NCI-H1436 treated with DMSO at 0.1 percent for 48 hours (cell line): ENCODE measurements around the gene ABCC6.

Experiments
- DNase-seq: peaks from one replicate; lab custom pipeline; 2025; lab: John Stamatoyannopoulos, UW

Gene ABCC6

GRCh38 chr16:16141784-16142396, 81.4 kb downstream of the ABCC6 start:
- DNase-seq = no peak

GRCh38 chr16:16141141-16141540, 82.2 kb downstream of the ABCC6 start:
- DNase-seq = no peak

- no peak for DNase-seq
Observed at GRCh38 chr16:16140537-16140936, 82.8 kb downstream of the ABCC6 start.

GRCh38 chr16:16139806-16140205, 83.5 kb downstream of the ABCC6 start:
- DNase-seq = no peak

GRCh38 chr16:16139061-16139460, 84.2 kb downstream of the ABCC6 start:
- DNase-seq = no peak

- DNase-seq = no peak
Observed at GRCh38 chr16:16138034-16138635, 85.2 kb downstream of the ABCC6 start.

- DNase-seq = no peak
Observed at GRCh38 chr16:16137110-16137509, 86.2 kb downstream of the ABCC6 start.

GRCh38 chr16:16136588-16136987, 86.7 kb downstream of the ABCC6 start:
- no peak for DNase-seq

- no peak for DNase-seq
Observed at GRCh38 chr16:16133943-16134604, 89.2 kb downstream of the ABCC6 start.

GRCh38 chr16:16131659-16132058, 91.6 kb downstream of the ABCC6 start:
- no peak for DNase-seq

GRCh38 chr16:16131204-16131603, 92.1 kb downstream of the ABCC6 start:
- no peak for DNase-seq

GRCh38 chr16:16127469-16128116, 95.7 kb downstream of the ABCC6 start:
- no peak for DNase-seq

GRCh38 chr16:16126896-16127295, 96.4 kb downstream of the ABCC6 start:
- no peak for DNase-seq

GRCh38 chr16:16124974-16125373, 98.3 kb downstream of the ABCC6 start:
- no peak for DNase-seq

- no peak for DNase-seq
Observed at GRCh38 chr16:16124438-16124837, 98.9 kb downstream of the ABCC6 start.

- DNase-seq = no peak
Observed at GRCh38 chr16:16122264-16122663, 101.0 kb downstream of the ABCC6 start.

GRCh38 chr16:16121185-16121727, 102.0 kb downstream of the ABCC6 start:
- no peak for DNase-seq

- no peak for DNase-seq
Observed at GRCh38 chr16:16120382-16121184, 102.7 kb downstream of the ABCC6 start.

GRCh38 chr16:16120044-16120381, 103.3 kb downstream of the ABCC6 start:
- DNase-seq = no peak

GRCh38 chr16:16118337-16118736, 105.0 kb downstream of the ABCC6 start:
- no peak for DNase-seq

GRCh38 chr16:16116841-16117240, 106.5 kb downstream of the ABCC6 start:
- no peak for DNase-seq

- no peak for DNase-seq
Observed at GRCh38 chr16:16113076-16113475, 110.2 kb downstream of the ABCC6 start.
